Measurements from ENCODE around the gene EXOC5.

DNA sequence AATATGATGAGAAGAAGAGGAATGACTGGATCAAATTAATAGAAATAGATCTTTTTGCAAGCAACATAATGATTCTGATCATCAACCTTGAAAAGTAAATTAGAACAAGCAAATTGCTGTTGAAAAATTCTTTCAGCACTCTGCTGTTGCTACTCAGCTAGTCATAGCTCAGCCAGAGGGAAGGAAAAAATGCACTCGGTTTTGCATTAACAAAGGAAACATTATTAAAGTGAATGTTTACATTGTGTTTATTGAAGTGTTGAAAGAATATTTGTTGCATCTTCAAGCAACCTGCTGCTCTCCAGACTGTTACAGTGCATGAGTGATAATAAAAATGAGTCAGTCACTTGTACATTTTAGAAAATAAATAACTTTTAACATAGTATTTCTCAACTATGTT is 26.5 kb upstream of the EXOC5 start:
- no peak for TF ChIP-seq TAF1 (IDR thresholded peaks at IDR 0.05; ENCODE audit: low read depth)
- no peak for TF ChIP-seq RAD21 (IDR thresholded peaks at IDR 0.05; ENCODE audit: low read depth)
- TF ChIP-seq CREB1 (IDR thresholded peaks at IDR 0.05; ENCODE audit: low read depth): no peak
- no peak for TF ChIP-seq EGR1 (IDR thresholded peaks at IDR 0.05)
- TF ChIP-seq, protein P1, sequence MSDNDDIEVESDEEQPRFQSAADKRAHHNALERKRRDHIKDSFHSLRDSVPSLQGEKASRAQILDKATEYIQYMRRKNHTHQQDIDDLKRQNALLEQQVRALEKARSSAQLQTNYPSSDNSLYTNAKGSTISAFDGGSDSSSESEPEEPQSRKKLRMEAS (IDR thresholded peaks at IDR 0.05): no peak
- TF ChIP-seq ZBTB7A (IDR thresholded peaks at IDR 0.05; ENCODE audit: low read depth): no peak
- no peak for TF ChIP-seq REST (IDR thresholded peaks at IDR 0.05; ENCODE audit: low read depth)
- TF ChIP-seq USF1 (IDR thresholded peaks at IDR 0.05): no peak
- TF ChIP-seq YY1 (IDR thresholded peaks at IDR 0.05; ENCODE audit: low read depth): no peak

Measured in Ishikawa (cell line).